ENCODE measurements around the gene DLGAP4.

The DLGAP4 gene

GRCh38 chr20:36320261-36320897, 14.2 kb downstream of the DLGAP4 start:
- DNase-seq (ENCODE audit: low read depth) = no peak
- no peak overlapping the region for H3K4me3 ChIP-seq (ENCODE audit: low read depth, low read length)
- TF ChIP-seq CTCF (IDR thresholded peaks at IDR 0.05; ENCODE audit: control insufficient read depth, extremely low read depth, insufficient read depth) = no peak

GRCh38 chr20:36320898-36321695, 15.0 kb downstream of the DLGAP4 start:
- no peak overlapping the region for H3K4me3 ChIP-seq (ENCODE audit: low read depth, low read length)
- DNase-seq (ENCODE audit: low read depth) = no peak
- no peak for TF ChIP-seq CTCF (IDR thresholded peaks at IDR 0.05; ENCODE audit: control insufficient read depth, extremely low read depth, insufficient read depth)

- no peak for TF ChIP-seq CTCF (IDR thresholded peaks at IDR 0.05; ENCODE audit: control insufficient read depth, extremely low read depth, insufficient read depth)
- no peak overlapping the region for H3K4me3 ChIP-seq (ENCODE audit: low read depth, low read length)
- DNase-seq (ENCODE audit: low read depth) = no peak
Measured at GRCh38 chr20:36322131-36322530, 16.0 kb downstream of the DLGAP4 start.

- DNase-seq (ENCODE audit: low read depth) = no peak
- no peak overlapping the region for H3K4me3 ChIP-seq (ENCODE audit: low read depth, low read length)
- no peak for TF ChIP-seq CTCF (IDR thresholded peaks at IDR 0.05; ENCODE audit: control insufficient read depth, extremely low read depth, insufficient read depth)
Measured at GRCh38 chr20:36330091-36330490, 24.0 kb downstream of the DLGAP4 start.

- no peak for DNase-seq (ENCODE audit: low read depth)
- no peak for TF ChIP-seq CTCF (IDR thresholded peaks at IDR 0.05; ENCODE audit: control insufficient read depth, extremely low read depth, insufficient read depth)
- H3K4me3 ChIP-seq (ENCODE audit: low read depth, low read length) = no peak overlapping the region
Measured at GRCh38 chr20:36331209-36331608, 25.1 kb downstream of the DLGAP4 start.

- TF ChIP-seq CTCF (IDR thresholded peaks at IDR 0.05; ENCODE audit: control insufficient read depth, extremely low read depth, insufficient read depth) = no peak
- no peak overlapping the region for H3K4me3 ChIP-seq (ENCODE audit: low read depth, low read length)
- no peak for DNase-seq (ENCODE audit: low read depth)
Measured at GRCh38 chr20:36333841-36334240, 27.7 kb downstream of the DLGAP4 start.
